Duodenal mucosa (tissue), 2 donors: ENCODE measurements around the gene SPN.

Source experiments
- H3K27ac ChIP-seq: one replicate; pipeline ENCODE4 v1.7.0; 2013; ENCODE audit warnings: low read depth, low read length
- H3K27me3 ChIP-seq, 2 donors: one replicate each; pipeline ENCODE4 v1.7.0; 2013; ENCODE audit warnings: low read length in 2 of 2, control low read depth in 1 of 2; ENCODE audit not compliant: insufficient read depth in 2 of 2, control insufficient read depth in 1 of 2
- H3K36me3 ChIP-seq, 2 donors: one replicate each; pipeline ENCODE4 v1.7.0; 2013; ENCODE audit warnings: low read length in 2 of 2, control low read depth in 1 of 2; ENCODE audit not compliant: insufficient read depth in 2 of 2, control insufficient read depth in 1 of 2
- H3K4me1 ChIP-seq, 2 donors: one replicate each; pipeline ENCODE4 v1.7.0; 2013; ENCODE audit warnings: low read length in 2 of 2, control low read depth in 1 of 2; ENCODE audit not compliant: insufficient read depth in 2 of 2, control insufficient read depth in 1 of 2
- H3K4me3 ChIP-seq, 2 donors: one replicate each; pipeline ENCODE4 v1.7.0; 2013; ENCODE audit warnings: low read length in 2 of 2, low read depth in 1 of 2
- H3K9ac ChIP-seq, 2 donors: one replicate each; pipeline ENCODE4 v1.7.0; 2013; ENCODE audit warnings: low read length in 2 of 2, low read depth in 1 of 2
- H3K9me3 ChIP-seq, 2 donors: one replicate each; pipeline ENCODE4 v1.7.0; 2013; ENCODE audit warnings: low read length in 2 of 2, control low read depth in 1 of 2; ENCODE audit not compliant: control insufficient read depth in 1 of 2

SPN gene

GRCh38 chr16:29717113-29717512 is 54.1 kb downstream of the SPN start:
- Histone ChIP-seq H3K9me3 (no peaks in the 10 kb centered on the region), H3K4me3 (no peak overlapping the region), H3K27me3 (no peaks in the 10 kb centered on the region), H3K27ac (no peak overlapping the region), H3K9ac (no peak overlapping the region), H3K4me1 (no peaks in the 10 kb centered on the region), H3K36me3 (no peaks in the 10 kb centered on the region)

- H3K36me3 ChIP-seq, result no peaks in the 10 kb centered on the region
- no peaks in the 10 kb centered on the region for H3K27me3 ChIP-seq
- no peak overlapping the region for H3K27ac ChIP-seq
- no peak overlapping the region for H3K4me3 ChIP-seq
- H3K4me1 ChIP-seq, result no peaks in the 10 kb centered on the region
- no peak overlapping the region for H3K9ac ChIP-seq
- no peaks in the 10 kb centered on the region for H3K9me3 ChIP-seq
These were observed 56.0 kb downstream of the SPN start for GRCh38 chr16:29719063-29719462.
